GM12892 (cell line): ENCODE results near the gene DRGX.

Source experiments
- DNase-seq: peaks from one replicate; pipeline ENCODE4 v3.0.0; 2011; ENCODE audit not compliant: insufficient read length
- FAIRE-seq: peaks from 2 replicates; lab custom pipeline; 2011; peaks lifted over from hg19 to GRCh38; lab: Jason Lieb, UNC
- POLR2A ChIP-seq: IDR thresholded peaks from 2 replicates; pipeline ENCODE4 v1.6.1; 2011; ENCODE audit warnings: low read depth, low read length, control low read depth
- POLR2AphosphoS5 ChIP-seq: IDR thresholded peaks from 2 replicates; pipeline ENCODE4 v1.6.1; 2011; ENCODE audit warnings: low read depth, low read length, control low read depth
- TAF1 ChIP-seq: IDR thresholded peaks from 2 replicates; pipeline ENCODE4 v1.6.1; 2011; ENCODE audit warnings: low read depth, mild to moderate bottlenecking, control low read depth, low read length, borderline replicate concordance

The DRGX gene

GRCh38 chr10:49388161-49388560, 7.7 kb downstream of the DRGX start:
- no peak for FAIRE-seq
- no peak for DNase-seq
- TF ChIP-seq TAF1, result no peak

- no peak for TF ChIP-seq POLR2AphosphoS5
- TF ChIP-seq POLR2A, result no peak
- no peak for TF ChIP-seq TAF1
- no peak for FAIRE-seq
- DNase-seq, result no peak
These were observed 8.8 kb downstream of the DRGX start for GRCh38 chr10:49387071-49387470.

GRCh38 chr10:49385939-49386922, 9.7 kb downstream of the DRGX start:
- DNase-seq (no peak), FAIRE-seq (no peak)
- TF ChIP-seq POLR2AphosphoS5 (no peak), TAF1 (no peak), POLR2A (no peak)

- no peak for FAIRE-seq
- no peak for DNase-seq
- TF ChIP-seq POLR2AphosphoS5 (no peak), TAF1 (no peak), POLR2A (no peak)
These were observed 11.5 kb downstream of the DRGX start for GRCh38 chr10:49384268-49384953.

- FAIRE-seq, result no peak
- no peak for DNase-seq
- no peak for TF ChIP-seq POLR2AphosphoS5
- no peak for TF ChIP-seq TAF1
- no peak for TF ChIP-seq POLR2A
These were observed 12.0 kb downstream of the DRGX start for GRCh38 chr10:49383853-49384252.

GRCh38 chr10:49382826-49383225, 13.1 kb downstream of the DRGX start:
- TF ChIP-seq POLR2A (no peak), POLR2AphosphoS5 (no peak), TAF1 (no peak)
- FAIRE-seq (no peak), DNase-seq (no peak)

- DNase-seq (no peak), FAIRE-seq (no peak)
- TF ChIP-seq POLR2A (no peak), POLR2AphosphoS5 (no peak), TAF1 (no peak)
These were observed 13.7 kb downstream of the DRGX start for GRCh38 chr10:49382226-49382625.

- TF ChIP-seq TAF1, result no peak
- no peak for TF ChIP-seq POLR2A
- no peak for TF ChIP-seq POLR2AphosphoS5
- FAIRE-seq, result no peak
- no peak for DNase-seq
These were observed 14.6 kb downstream of the DRGX start for GRCh38 chr10:49381111-49381900.

- TF ChIP-seq POLR2AphosphoS5, result no peak
- no peak for TF ChIP-seq TAF1
- FAIRE-seq (no peak), DNase-seq (no peak)
These were observed 16.1 kb downstream of the DRGX start for GRCh38 chr10:49379596-49380410.

GRCh38 chr10:49377256-49377655, 18.6 kb downstream of the DRGX start:
- FAIRE-seq (no peak), DNase-seq (no peak)
- TF ChIP-seq POLR2AphosphoS5, result no peak
- TF ChIP-seq TAF1, result no peak
- TF ChIP-seq POLR2A, result no peak

GRCh38 chr10:49375611-49376010, 20.3 kb downstream of the DRGX start:
- TF ChIP-seq TAF1 (no peak), POLR2A (no peak), POLR2AphosphoS5 (no peak)
- DNase-seq (no peak), FAIRE-seq (no peak)
